ENCODE measurements around the gene CNTROB.

The CNTROB gene

GRCh38 chr17:7932483-7932891, 481 bp downstream of the CNTROB start:
- no peak for TF ChIP-seq CTCF (IDR thresholded peaks at IDR 0.05; ENCODE audit: low read depth, low read length, missing control alignments)
- peak overlapping the region; percentile 66 for H3K4me3 ChIP-seq (ENCODE audit: low read depth, low read length)
- no peak for DNase-seq (ENCODE audit: low read depth)

GRCh38 chr17:7932949-7933348, 943 bp downstream of the CNTROB start:
- H3K4me3 ChIP-seq (ENCODE audit: low read depth, low read length): peak overlapping the region; percentile 66
- DNase-seq (ENCODE audit: low read depth): no peak
- peak; percentile 15 for TF ChIP-seq CTCF (IDR thresholded peaks at IDR 0.05; ENCODE audit: low read depth, low read length, missing control alignments)

- no peak for DNase-seq (ENCODE audit: low read depth)
- H3K4me3 ChIP-seq (ENCODE audit: low read depth, low read length): no peak overlapping the region
- no peak for TF ChIP-seq CTCF (IDR thresholded peaks at IDR 0.05; ENCODE audit: low read depth, low read length, missing control alignments)
These were observed 3.9 kb downstream of the CNTROB start for GRCh38 chr17:7935859-7936258.

- no peak for TF ChIP-seq CTCF (IDR thresholded peaks at IDR 0.05; ENCODE audit: low read depth, low read length, missing control alignments)
- H3K4me3 ChIP-seq (ENCODE audit: low read depth, low read length): no peak overlapping the region
- DNase-seq (ENCODE audit: low read depth): no peak
These were observed 8.0 kb downstream of the CNTROB start for GRCh38 chr17:7940034-7940433.

- no peak for TF ChIP-seq CTCF (IDR thresholded peaks at IDR 0.05; ENCODE audit: low read depth, low read length, missing control alignments)
- no peak for DNase-seq (ENCODE audit: low read depth)
- no peak overlapping the region for H3K4me3 ChIP-seq (ENCODE audit: low read depth, low read length)
These were observed 8.7 kb downstream of the CNTROB start for GRCh38 chr17:7940743-7941142.

- no peak overlapping the region for H3K4me3 ChIP-seq (ENCODE audit: low read depth, low read length)
- DNase-seq (ENCODE audit: low read depth): no peak
- no peak for TF ChIP-seq CTCF (IDR thresholded peaks at IDR 0.05; ENCODE audit: low read depth, low read length, missing control alignments)
These were observed 11.3 kb downstream of the CNTROB start for GRCh38 chr17:7943291-7943690.

GRCh38 chr17:7944326-7944725, 12.3 kb downstream of the CNTROB start:
- DNase-seq (ENCODE audit: low read depth): no peak
- no peak overlapping the region for H3K4me3 ChIP-seq (ENCODE audit: low read depth, low read length)
- TF ChIP-seq CTCF (IDR thresholded peaks at IDR 0.05; ENCODE audit: low read depth, low read length, missing control alignments): no peak
